SK-N-SH (cell line): ENCODE measurements around the gene STX1B.

ENCODE experiments used
- GATA2 ChIP-seq: sonication (generic); formaldehyde crosslinking; IDR thresholded peaks from 2 replicates; pipeline ENCODE4 v1.5.0; 2020; ENCODE audit warnings: mild to moderate bottlenecking, missing genetic modification reagents
- TF ChIP-seq, protein P1 (sequence below): fragments of 200-600 bp; sonication (generic); IDR thresholded peaks from 2 replicates; pipeline ENCODE4 v1.6.1; 2017; ENCODE audit warnings: antibody characterized with exemption, mild to moderate bottlenecking, moderate library complexity

DNA sequence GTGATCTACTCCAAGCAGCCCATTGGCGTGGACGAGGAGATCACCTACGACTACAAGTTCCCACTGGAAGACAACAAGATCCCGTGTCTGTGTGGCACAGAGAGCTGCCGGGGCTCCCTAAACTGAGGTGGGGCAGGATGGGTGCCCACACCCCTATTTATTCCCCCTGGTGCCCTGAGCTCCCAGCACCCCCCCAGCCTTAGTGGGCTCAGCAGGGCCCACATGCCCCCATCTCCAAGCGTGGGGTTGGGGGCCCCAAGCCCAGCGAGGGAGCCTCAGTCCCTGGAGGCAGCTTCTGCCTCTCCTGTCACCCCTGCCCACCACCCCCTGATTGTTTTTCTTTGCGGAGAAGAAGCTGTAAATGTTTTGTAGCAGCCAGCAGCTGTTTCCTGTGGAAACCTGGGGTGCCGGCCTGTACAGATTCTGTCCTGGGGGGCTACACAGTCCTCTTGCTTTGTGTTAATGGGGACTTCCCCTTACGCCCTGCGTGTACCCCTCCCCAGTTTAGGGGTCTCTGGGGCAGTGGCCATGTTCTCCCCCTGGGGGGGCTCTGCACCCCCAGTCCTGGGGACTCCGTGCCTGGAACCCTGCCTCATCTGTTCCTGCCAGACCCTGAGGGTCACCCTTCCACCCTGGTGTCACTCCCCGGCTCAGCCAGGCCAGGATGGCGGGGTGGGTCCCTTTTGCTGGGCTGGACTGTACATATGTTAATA lies 26.4 kb downstream of the STX1B start:
- TF ChIP-seq, protein P1, sequence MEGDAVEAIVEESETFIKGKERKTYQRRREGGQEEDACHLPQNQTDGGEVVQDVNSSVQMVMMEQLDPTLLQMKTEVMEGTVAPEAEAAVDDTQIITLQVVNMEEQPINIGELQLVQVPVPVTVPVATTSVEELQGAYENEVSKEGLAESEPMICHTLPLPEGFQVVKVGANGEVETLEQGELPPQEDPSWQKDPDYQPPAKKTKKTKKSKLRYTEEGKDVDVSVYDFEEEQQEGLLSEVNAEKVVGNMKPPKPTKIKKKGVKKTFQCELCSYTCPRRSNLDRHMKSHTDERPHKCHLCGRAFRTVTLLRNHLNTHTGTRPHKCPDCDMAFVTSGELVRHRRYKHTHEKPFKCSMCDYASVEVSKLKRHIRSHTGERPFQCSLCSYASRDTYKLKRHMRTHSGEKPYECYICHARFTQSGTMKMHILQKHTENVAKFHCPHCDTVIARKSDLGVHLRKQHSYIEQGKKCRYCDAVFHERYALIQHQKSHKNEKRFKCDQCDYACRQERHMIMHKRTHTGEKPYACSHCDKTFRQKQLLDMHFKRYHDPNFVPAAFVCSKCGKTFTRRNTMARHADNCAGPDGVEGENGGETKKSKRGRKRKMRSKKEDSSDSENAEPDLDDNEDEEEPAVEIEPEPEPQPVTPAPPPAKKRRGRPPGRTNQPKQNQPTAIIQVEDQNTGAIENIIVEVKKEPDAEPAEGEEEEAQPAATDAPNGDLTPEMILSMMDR = no peak
- TF ChIP-seq GATA2 = no peak
